GM12874 (cell line): ENCODE measurements around the gene EMILIN2.

Source experiments
- CTCF ChIP-seq: IDR thresholded peaks from 2 replicates; pipeline ENCODE4 v1.5.1; 2011; ENCODE audit warnings: low read depth, mild to moderate bottlenecking, control low read depth, low read length, moderate library complexity; ENCODE audit not compliant: insufficient read depth

EMILIN2 gene

GRCh38 chr18:2880473-2880872 lies 33.7 kb downstream of the EMILIN2 start:
- no peak for TF ChIP-seq CTCF

- no peak for TF ChIP-seq CTCF
These were observed 34.5 kb downstream of the EMILIN2 start for GRCh38 chr18:2881088-2881839.

GRCh38 chr18:2881840-2882195 lies 35.0 kb downstream of the EMILIN2 start:
- TF ChIP-seq CTCF: no peak

GRCh38 chr18:2882201-2882600 lies 35.4 kb downstream of the EMILIN2 start:
- no peak for TF ChIP-seq CTCF

- TF ChIP-seq CTCF: no peak
These were observed 36.4 kb downstream of the EMILIN2 start for GRCh38 chr18:2883076-2883735.

- TF ChIP-seq CTCF: no peak
These were observed 38.0 kb downstream of the EMILIN2 start for GRCh38 chr18:2884706-2885285.

- TF ChIP-seq CTCF: no peak
These were observed 40.7 kb downstream of the EMILIN2 start for GRCh38 chr18:2887470-2887869.
